Vagina (tissue), 2 donors: ENCODE measurements around the gene GAB3.
"Not testable (repeated sequence)": the region's sequence is repeated elsewhere in the genome, so short reads cannot be mapped to it uniquely, and the experiment has no call there.

Experiments used
- POLR2A ChIP-seq, 2 donors: fragments of 450-650 bp; IDR thresholded peaks; one replicate each; pipeline ENCODE4 v1.6.1; 2017; ENCODE audit warnings: antibody characterized with exemption in 2 of 2, mild to moderate bottlenecking in 2 of 2, moderate library complexity in 2 of 2
- POLR2AphosphoS5 ChIP-seq, 2 donors: sonication (generic); formaldehyde crosslinking; IDR thresholded peaks; one replicate each; pipeline ENCODE4 v1.9.0; 2017; ENCODE audit warnings: antibody characterized with exemption in 2 of 2, mild to moderate bottlenecking in 2 of 2, low read depth in 1 of 2; ENCODE audit not compliant: insufficient read depth in 1 of 2
- TF ChIP-seq, protein P1 (sequence below), 3 experiments: fragments of 450-650 bp in 2 of 3; fragments of 200-600 bp in 1 of 3; sonication (generic) in 1 of 3; IDR thresholded peaks; one replicate each; pipeline ENCODE4 v1.5.1; 2017 to 2019; ENCODE audit warnings: antibody characterized with exemption in 3 of 3, mild to moderate bottlenecking in 2 of 3, moderate library complexity in 2 of 3

DNA sequence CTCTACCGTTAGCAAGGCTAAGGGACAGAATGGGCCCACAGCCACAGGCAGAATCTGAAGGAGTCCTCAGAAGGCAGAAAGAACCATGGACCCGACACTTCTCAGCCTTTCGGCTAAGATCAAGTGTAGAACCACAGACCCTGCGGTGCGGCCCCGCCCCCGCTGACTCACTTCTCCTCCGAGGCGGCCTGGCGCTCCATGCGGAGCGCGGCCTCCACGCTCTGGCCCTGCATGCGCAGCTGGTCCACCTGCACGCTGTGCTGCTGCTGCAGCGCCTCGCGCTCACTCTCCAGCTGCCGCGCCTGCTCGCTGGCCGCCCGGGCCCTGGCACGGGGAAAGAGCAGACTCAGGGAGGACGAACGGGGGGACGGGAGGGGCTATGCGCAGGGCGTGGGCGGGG, 107.2 kb downstream of the GAB3 start:
- TF ChIP-seq POLR2A (IDR thresholded peaks at IDR 0.05); POLR2AphosphoS5 (IDR thresholded peaks at IDR 0.05; ENCODE audit: insufficient read depth in 1 of 2, low read depth in 1 of 2): not testable (repeated sequence)
- TF ChIP-seq, protein P1, sequence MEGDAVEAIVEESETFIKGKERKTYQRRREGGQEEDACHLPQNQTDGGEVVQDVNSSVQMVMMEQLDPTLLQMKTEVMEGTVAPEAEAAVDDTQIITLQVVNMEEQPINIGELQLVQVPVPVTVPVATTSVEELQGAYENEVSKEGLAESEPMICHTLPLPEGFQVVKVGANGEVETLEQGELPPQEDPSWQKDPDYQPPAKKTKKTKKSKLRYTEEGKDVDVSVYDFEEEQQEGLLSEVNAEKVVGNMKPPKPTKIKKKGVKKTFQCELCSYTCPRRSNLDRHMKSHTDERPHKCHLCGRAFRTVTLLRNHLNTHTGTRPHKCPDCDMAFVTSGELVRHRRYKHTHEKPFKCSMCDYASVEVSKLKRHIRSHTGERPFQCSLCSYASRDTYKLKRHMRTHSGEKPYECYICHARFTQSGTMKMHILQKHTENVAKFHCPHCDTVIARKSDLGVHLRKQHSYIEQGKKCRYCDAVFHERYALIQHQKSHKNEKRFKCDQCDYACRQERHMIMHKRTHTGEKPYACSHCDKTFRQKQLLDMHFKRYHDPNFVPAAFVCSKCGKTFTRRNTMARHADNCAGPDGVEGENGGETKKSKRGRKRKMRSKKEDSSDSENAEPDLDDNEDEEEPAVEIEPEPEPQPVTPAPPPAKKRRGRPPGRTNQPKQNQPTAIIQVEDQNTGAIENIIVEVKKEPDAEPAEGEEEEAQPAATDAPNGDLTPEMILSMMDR (IDR thresholded peaks at IDR 0.05), result not testable (repeated sequence)
